GM20000 (cell line): Measurements from ENCODE around the gene DCUN1D3.
"Not testable (repeated sequence)": the region's sequence is repeated elsewhere in the genome, so short reads cannot be mapped to it uniquely, and the experiment has no call there.

ENCODE experiments used
- DNase-seq: peaks from one replicate; pipeline ENCODE4 v3.0.0; 2012; ENCODE audit warnings: low spot score
- CTCF ChIP-seq: IDR thresholded peaks from 2 replicates; pipeline ENCODE4 v1.5.1; 2012; ENCODE audit warnings: mild to moderate bottlenecking, control low read depth; ENCODE audit errors: extremely low read depth, missing control alignments

The DCUN1D3 gene

DNA sequence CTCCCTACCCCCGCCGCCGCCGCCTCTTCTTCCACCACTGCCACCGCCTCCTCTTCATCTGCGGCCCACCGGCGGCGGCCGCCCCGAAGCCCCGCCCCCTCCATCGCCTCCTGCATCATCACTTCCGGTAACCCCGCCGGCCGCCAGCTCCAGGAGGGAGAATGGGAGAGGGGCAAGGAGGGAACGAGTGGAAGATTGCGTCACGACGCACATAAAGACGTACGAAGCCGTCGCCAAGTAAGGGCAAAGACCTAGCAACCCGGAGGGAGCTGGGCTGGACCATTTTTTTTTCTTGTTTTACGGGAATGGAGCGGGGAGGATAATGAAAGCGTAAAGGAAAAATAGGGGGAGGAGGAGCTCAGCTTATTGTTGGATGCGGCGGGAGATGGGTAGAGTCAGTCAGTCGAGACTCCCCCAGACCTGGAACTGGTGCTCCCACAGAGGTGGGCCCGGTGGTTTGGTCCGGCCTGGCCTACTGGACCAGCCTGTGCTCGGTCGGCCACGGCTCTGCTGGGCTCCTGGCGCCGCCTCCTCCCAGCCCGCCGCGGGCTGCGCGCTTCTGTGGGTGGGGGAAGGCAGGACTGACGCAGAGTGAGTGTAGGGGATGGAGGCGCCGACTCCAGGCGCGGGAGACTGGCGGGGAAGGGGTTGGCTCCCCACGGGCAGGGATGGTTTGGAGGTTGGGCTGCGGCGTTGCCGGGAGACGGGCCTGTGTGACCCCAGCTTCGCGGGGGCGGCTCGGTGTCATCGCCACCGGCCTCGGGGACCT is at the start of gene DCUN1D3, which contains the start of gene LYRM1:
TSS of gene DCUN1D3 (minus strand) at position 60 of the 769 bp plus-strand sequence. CDS start 37,820 bp downstream, outside the sequence.
TSS of gene LYRM1 (plus strand) at position 473 of the 769 bp plus-strand sequence. CDS start 14,785 bp downstream, outside the sequence.
- DNase-seq, result peak; percentile 92
- no peak for TF ChIP-seq CTCF

GRCh38 chr16:20949660-20950059 is 49.5 kb upstream of the DCUN1D3 start:
- DNase-seq, result no peak
- TF ChIP-seq CTCF, result no peak

- no peak for DNase-seq
Measured at GRCh38 chr16:20948444-20948843, 48.3 kb upstream of the DCUN1D3 start.

DNA sequence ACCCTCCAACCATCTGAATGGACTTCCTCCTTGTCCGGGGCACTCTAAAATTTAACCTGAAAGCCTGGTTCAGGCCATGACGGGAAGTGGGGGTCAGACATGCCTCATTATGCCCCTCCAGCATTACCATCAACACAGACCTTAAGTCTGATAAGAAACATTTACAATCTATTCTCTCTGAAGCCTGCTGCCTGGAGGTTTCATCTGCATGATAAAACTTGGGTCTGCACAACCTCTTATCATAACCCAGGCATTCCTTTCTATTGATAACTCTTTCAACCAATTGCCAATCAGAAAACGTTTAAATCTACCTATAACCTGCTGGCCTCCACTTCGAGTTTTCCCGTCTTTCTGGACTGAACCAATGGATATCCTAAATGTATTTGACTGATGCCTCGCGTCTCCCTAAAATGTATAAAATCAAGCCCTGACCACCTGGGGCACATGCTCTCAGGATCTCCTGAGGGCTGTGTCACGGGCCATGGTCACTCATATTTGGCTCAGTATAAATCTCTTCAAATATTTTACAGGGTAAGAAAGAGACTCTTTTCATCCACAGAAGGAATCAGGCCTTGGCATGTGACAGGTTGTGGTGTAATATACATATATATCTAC is 46.0 kb upstream of the DCUN1D3 start:
- TF ChIP-seq CTCF, result no peak
- DNase-seq, result no peak

More at GRCh38 chr16:20948444-20948843, 48.3 kb upstream of the DCUN1D3 start:
- TF ChIP-seq CTCF, result no peak

GRCh38 chr16:20945575-20945875 is 45.4 kb upstream of the DCUN1D3 start:
- DNase-seq, result not testable (repeated sequence)

DNA sequence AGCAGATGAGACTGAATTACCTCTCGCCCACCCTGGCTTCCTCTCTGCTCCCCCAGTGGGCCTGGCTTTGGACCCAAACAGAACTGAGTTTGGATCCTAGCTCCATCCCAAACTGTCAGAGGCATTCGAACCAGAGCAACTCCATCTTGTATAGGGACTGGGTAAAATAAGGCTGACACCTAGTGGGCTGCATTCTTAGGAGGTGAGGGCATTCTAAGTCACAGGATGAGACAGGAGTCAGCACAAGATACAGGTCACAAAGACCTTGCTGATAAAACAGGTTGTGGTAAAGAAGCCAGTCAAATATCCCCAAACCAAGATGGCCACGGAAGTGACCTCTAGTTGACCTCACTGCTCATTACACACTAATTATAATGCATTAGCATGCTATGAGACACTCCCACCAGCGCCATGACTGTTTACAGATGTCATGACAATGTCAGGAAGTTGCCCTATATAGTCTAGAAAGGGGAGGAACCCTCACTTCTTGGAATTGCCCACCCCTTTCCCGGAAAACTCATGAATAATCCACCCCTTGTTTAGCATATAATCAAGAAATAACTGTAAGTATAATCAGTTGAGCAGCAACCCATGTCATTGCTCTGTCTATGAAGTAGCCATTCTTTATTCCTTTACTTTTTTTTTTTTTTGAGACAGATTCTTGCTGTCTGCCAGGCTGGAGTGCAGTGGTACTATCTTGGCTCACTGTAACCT is 44.9 kb upstream of the DCUN1D3 start:
- no peak for DNase-seq
- TF ChIP-seq CTCF, result no peak

DNA sequence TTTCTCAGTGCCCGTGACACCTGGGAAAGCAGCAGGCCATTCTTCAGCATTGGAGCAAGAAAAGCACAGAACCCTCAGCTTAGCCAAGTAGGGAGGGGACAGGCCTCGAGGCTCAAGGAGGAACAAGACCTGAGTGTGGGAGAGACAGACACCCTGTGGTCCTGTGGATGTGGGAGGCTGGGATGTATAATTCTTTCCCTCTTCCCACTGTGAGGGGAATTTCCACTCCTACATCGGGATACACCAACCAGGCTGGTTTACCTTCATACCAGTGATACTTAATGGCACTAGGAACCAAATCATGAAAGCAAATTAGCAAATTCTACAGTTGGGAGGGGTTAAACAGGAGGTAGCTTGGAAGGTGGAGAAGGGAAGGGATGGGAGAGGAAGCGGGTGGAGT is 42.1 kb upstream of the DCUN1D3 start:
- no peak for TF ChIP-seq CTCF
- DNase-seq, result no peak
